Mononuclear cell (primary cell): ENCODE measurements around the gene ADAMTS7. TPM values are rescaled to one million over a fixed set of nuclear protein-coding genes. Genes with fewer than 3 reads are reported as not detected.
"Not testable (repeated sequence)": the region's sequence is repeated elsewhere in the genome, so short reads cannot be mapped to it uniquely, and the experiment has no call there.

ENCODE experiments used
- H3K27me3 ChIP-seq: 2 replicates; pipeline ENCODE4 v1.6.0; 2011; ENCODE audit warnings: low read length, control low read depth; ENCODE audit not compliant: insufficient read depth
- H3K4me1 ChIP-seq: 2 replicates; pipeline ENCODE4 v1.5.1; 2011; ENCODE audit warnings: mild to moderate bottlenecking, low read length, control low read depth; ENCODE audit not compliant: insufficient read depth
- H3K4me3 ChIP-seq: 2 replicates; pipeline ENCODE4 v1.5.1; 2011; ENCODE audit warnings: mild to moderate bottlenecking, low read length, moderate library complexity
- H3K9me3 ChIP-seq: 2 replicates; pipeline ENCODE4 v1.5.1; 2011; ENCODE audit warnings: low read depth, mild to moderate bottlenecking, control low read depth, low read length
- total RNA-seq: library from RNA; depleted of rRNA; stranded (reverse); fragments of >200 nt; gene quantifications from one replicate; pipeline ENCODE4 v1.2.3, GENCODE V29; 2012

Gene ADAMTS7
- total RNA-seq, 1 donor, result not detected

DNA sequence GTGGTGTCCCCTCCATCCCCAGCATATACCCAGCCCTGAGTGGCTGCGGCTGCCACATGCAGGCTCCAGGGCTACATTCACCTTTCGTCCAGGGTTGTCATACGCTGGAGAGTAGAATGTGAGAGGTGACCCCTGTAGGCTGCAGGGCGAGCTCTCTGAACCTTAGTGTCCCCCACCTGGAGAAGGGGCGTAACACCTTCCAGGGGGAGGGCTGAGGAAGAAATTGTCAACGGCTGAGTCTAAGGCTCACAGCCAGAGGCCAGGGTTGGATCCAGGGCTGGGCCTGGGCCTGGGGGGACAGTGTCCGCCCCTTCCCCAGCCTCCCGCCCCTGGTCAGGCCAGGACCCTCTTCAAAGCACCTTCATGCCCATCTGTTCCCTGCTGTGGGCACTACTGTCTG, 53.2 kb downstream of the ADAMTS7 start:
- peaks cover 31% of the 10 kb centered on the region for H3K4me1 ChIP-seq

DNA sequence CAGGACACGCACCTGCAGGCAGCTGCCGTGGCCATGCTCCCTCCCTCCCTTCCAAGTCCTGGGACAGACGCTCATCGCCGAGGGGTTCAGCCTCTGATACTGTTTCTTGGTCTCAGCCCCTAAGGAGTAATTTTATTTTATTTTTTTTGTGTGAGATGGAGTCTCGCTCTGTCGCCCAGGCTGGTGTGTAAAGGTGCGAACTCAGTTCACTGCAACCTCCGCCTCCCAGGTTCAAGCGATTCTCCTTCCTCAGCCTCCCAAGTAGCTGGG, 53.7 kb downstream of the ADAMTS7 start:
- no peak overlapping the region for H3K4me3 ChIP-seq
- H3K4me1 ChIP-seq, result peaks cover 31% of the 10 kb centered on the region
- no peaks in the 10 kb centered on the region for H3K27me3 ChIP-seq
- no peaks in the 10 kb centered on the region for H3K9me3 ChIP-seq

More for the DNA sequence above, 53.2 kb downstream of the ADAMTS7 start:
- not testable (repeated sequence) for H3K9me3 ChIP-seq, H3K4me3 ChIP-seq, H3K27me3 ChIP-seq

DNA sequence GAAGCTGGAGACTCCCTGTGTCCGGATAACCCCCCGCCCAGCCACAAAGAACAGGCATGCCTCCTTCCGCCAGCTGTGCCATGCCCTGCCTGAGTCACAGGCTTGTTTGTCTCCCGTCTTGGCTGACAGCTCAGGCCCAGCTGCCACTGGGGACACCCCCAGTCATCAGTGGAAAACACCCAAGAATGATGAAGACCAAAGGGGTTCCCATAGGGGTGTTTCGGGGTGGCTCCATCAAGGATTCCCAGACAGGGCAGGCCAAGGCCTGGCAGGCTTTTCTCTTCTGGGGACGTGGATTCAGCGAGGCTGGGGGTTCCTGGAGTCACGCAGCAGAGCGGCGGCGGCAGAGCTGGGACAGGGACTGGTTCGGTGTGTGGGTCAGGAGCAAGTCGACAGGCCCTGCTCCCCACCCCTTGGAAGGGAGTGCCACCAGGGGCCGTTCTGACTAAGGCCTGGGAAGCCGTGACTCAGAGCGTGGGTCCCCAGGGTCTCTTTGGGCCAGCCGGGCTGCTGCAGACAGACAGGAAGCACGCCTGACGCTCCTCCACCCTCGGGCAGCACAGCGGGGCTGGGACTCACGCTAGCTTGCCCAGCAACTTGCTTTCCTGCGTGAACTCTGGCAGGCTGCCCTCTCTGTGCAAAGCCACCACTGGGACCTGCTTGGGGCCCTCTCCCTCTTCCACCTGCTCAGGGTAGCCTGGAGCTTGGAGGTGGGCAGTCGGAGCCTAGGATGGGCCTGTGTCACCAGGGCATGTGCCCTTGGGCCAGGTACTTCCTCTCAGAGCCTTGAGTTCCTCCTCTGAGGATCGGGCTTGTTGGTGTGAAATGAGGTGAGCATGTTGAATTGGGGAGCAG, 54.3 kb downstream of the ADAMTS7 start:
- not testable (repeated sequence) for H3K4me3 ChIP-seq, H3K9me3 ChIP-seq, H3K27me3 ChIP-seq
- peaks cover 27% of the 10 kb centered on the region for H3K4me1 ChIP-seq

DNA sequence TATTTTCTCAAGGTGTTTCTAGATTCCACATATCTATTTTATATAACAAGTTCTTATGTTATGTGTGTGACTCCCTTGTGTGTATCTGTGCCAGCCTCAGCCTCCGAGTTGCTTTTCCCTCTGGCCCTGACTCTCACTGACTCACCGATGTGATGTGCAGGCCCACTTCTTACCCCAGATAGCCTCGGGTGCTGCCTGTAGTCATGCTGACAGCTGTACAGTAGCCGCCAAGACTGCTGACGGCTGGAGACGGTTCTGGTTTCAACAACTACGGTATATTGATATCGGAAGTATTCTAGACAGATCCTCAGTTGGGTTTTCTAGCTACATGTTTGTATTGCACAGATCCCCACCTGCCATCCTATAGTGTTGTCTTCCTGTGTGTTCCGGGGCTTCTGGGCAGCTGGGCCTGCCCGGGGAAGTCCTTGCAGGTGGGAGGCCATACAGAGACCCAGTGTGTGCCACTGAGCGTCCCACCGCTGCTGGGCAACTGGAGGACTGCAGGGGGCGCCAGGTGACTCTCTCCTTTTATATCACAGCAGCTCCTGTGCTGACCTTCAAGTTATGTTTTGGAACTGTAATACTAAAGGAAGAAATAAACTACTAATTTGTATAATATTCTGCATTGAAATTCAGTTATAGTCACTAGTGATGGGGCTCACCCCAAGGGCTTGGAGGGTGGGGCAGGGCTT, 55.2 kb downstream of the ADAMTS7 start:
- H3K4me1 ChIP-seq, result peaks cover 21% of the 10 kb centered on the region
- not testable (repeated sequence) for H3K9me3 ChIP-seq, H3K4me3 ChIP-seq, H3K27me3 ChIP-seq

DNA sequence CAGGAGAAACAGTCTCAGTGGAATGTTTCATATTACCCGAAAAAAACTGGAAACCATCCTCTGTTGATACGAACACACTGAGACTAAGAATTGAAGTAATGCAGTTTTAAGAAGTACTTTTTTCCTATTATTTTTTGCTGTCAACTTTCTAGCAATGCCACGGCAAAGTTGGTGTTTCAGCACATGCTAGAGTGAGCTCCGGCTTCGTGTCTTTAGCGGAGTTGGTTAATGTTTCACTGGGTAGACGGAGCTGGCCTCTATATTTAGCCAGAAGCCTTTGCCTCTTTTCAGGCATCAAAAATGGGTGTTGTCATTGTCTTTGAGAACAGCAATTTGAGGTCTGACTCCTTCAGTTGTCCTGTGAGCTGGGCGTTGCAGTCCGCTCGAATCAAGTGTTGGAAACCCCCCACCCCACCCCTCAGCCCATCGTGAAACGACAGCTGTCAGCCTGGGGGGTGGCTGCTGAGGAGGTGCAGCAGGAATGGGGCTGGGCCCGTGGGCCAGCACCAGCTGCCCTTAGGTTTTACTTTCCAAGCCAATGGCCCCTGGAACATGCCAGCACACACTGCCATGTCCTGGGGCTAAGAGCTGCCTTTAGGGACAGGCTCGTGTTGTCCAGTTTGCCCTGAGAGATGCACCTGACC, 56.5 kb downstream of the ADAMTS7 start:
- H3K27me3 ChIP-seq, H3K4me3 ChIP-seq, H3K9me3 ChIP-seq: not testable (repeated sequence)
- peaks cover 20% of the 10 kb centered on the region for H3K4me1 ChIP-seq

DNA sequence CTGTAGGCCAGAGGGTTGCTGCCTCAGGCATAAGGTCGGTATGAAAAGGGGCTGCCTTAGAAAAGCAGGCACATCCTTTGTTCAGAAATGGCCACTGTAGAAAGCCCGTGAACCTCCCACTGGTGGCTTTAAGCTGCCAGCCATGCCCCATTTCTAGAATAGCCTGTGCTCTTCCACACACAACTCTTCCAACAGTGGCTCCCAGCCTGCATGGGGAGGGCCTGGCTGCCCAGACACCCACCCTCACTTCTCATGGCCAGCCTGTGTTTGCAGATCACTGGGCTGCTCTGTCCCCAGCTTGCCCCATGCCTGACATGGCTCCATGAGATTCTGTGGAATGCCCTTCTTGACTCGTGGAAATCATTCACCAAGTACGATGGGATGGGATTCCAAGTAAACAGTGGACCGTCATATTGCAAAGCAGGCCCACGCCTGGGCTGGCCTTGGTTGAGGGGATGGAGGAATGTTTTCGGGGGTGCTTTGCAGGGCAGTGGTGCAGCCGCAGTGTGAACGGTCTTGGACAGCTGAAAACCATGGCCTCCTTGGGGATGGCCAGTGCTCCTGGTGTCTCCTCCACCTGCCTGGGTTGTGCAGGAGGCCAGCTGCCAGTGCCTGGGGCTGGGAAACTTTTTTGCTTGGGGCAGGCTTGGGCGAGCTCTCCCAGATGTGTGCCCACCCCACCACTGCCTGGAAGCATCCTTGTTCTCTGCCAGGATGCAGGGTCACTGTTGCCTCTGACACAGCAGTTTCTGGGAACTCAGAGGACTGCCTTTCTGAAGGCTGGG, 57.3 kb downstream of the ADAMTS7 start:
- peaks cover 19% of the 10 kb centered on the region for H3K4me1 ChIP-seq
- H3K9me3 ChIP-seq, H3K27me3 ChIP-seq, H3K4me3 ChIP-seq: not testable (repeated sequence)

DNA sequence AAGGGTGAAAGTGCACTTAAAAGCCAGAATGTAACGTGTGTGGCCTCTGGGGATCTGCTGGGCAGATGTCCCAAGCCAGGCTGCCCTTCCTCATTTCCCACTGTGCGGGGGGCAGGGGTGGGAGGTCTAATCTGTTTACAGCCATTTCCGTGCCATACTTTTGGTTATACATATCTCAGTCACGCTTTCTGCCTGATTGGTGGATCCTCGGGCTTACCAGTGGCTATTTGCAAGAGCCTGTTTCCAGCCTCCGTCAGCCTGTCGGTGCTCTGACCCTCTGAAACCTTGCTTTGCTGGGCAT, 58.0 kb downstream of the ADAMTS7 start:
- H3K4me3 ChIP-seq, H3K9me3 ChIP-seq, H3K27me3 ChIP-seq: not testable (repeated sequence)
- H3K4me1 ChIP-seq, result peaks cover 17% of the 10 kb centered on the region

DNA sequence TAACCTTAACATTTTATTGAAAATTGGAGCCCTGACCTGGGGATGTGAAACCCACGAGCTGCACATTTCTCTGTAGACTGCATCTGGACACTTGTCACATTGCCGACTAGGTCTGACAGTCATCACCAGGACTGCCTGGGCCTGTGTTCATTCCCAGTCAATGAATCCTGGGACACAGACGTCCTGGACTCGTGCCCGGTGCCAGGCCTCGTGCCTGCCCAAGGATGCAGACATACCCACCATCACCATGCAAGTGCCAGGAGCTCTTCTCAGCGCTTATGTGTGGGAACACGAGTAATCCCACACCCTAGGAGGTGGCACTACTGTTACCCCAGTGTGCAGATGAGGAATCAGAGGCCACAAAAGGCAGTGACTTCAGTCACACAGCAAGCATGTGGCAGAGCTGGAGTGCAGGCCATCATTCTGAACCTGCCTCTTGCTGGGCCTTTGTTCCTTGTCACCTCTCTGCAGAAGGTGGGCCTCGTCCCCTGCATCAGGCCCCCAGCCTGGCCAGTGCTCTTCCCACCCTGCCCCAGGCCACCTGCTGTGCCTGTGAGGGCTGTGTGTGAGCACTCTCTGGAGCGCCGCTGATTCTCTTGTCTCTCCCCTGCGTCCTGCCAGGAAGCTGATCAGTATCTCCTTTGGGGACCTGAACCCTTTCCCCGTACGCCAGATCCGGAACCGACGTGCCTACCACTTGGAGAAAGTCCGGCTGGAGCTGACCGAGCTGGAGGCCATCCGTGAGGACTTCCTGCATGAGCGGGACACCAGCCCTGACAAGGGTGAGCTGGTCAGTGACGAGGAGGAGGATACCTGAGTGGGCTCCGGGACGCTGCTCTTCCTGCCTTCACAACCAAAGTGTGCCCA, 58.5 kb downstream of the ADAMTS7 start:
- H3K4me3 ChIP-seq, result no peak overlapping the region
- no peaks in the 10 kb centered on the region for H3K9me3 ChIP-seq
- peaks cover 16% of the 10 kb centered on the region for H3K4me1 ChIP-seq
- H3K27me3 ChIP-seq, result no peaks in the 10 kb centered on the region

DNA sequence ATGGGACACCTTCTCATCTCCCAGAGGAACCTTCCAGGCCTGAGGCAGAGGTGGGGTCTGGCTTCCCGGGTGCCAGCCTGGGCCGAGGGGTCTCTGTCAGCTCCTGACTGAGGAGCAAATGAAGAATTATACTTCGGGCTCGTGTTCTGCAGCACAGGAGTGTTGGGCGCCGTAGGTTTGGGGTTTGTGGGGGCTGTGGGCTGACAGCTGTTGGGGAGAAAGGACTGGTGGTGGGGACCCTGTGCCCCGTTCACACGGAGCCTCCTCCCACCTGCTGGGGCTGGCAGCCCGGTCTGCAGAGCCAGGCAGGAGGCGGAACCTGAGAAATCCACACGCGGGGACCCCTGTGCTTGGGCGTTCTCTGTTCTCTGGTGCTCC, 59.7 kb downstream of the ADAMTS7 start:
- no peaks in the 10 kb centered on the region for H3K27me3 ChIP-seq
- no peaks in the 10 kb centered on the region for H3K9me3 ChIP-seq
- no peak overlapping the region for H3K4me3 ChIP-seq
- peaks cover 6% of the 10 kb centered on the region for H3K4me1 ChIP-seq

DNA sequence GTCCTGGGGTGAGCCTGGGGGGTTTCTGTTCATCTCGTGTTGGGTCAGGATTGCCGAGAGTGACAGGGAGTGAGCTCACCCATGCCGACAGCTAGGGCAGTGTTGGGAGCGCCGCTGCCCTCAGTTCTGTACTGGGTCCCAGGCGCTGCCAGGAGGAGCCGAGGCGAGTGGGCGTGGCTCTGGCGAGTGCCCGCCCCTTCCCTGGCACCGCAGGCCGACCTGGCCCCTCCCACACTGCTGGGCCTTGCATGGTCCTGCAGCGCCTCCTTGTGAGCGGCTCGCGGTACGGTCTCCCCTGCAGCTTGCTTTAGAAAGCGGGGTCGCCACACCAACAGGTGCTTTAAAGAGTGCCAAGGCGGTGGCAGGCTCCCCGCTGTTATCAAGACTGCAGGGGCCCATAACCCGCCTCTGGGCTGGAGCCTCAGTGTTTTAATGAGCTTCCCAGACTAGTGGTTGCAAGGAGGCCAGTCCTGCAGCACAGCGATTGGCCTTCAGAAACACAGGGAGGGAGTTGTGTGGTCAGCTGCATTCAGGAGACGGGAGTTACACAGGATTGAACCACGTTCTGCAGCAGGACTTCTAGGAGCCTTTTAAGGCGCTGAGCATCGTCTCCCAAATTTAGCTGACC, 60.2 kb downstream of the ADAMTS7 start:
- H3K4me1 ChIP-seq, H3K27me3 ChIP-seq, H3K4me3 ChIP-seq, H3K9me3 ChIP-seq: not testable (repeated sequence)

DNA sequence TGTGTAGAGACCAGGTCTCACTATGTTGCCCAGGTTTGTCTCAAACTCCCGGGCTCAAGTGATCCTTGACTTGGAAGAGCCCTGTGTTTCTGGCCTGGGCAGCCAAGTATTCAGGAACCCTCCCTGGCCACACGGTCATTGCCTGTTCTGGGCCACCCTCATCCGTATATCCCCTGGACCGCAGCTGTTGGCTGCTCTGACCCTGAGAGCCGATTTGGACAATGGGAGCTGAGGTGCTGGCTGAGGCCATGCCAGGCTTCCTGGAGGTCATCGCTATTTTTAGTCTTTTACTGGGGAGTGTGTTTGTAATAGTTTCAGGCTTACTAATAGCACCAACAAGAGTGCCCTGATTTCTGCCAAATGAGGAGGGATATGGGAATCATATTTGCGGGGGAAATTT, 60.7 kb downstream of the ADAMTS7 start:
- Histone ChIP-seq H3K27me3 (no peaks in the 10 kb centered on the region), H3K9me3 (no peaks in the 10 kb centered on the region), H3K4me3 (no peak overlapping the region), H3K4me1 (peaks cover 6% of the 10 kb centered on the region)

DNA sequence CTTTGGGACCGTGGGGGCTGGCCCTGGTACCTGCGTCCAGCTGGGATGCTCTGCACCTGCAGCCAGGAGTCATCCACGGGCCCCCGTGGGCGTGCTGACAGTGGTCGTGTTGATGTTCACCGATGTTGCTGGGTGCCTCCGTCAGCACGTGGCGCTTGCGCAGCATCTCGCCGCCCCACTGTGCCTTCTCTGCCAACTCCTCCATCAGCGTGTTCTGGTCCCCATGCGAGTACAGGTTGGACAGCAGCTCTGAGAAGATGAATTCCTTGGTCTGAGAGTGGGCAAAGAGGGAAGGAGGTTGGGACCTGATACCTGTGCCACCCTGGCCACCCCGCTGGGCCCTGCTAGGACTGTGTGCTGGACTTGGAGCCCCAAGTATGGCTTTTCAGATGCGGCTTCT, 61.4 kb downstream of the ADAMTS7 start:
- no peak overlapping the region for H3K4me3 ChIP-seq

DNA sequence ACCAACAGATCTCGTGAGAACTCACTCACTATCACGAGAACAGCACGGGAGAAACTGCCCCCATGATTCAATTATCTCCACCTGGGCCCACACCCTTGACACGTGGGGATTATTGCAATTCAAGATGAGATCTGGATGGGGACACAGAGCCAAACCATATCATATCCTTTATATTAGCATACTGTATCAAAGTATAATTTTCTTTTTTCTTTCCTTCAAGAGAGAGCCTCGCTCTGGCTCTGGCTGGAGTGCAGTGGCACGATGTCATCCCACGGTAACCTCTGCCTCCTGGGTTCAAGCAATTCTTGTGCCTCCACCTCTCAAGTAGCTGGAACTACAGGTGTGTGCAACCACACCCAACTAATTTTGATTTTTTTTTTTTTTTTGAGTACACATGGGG, 63.4 kb downstream of the ADAMTS7 start:
- not testable (repeated sequence) for H3K4me3 ChIP-seq, H3K4me1 ChIP-seq, H3K9me3 ChIP-seq, H3K27me3 ChIP-seq

More for the DNA sequence above, 61.4 kb downstream of the ADAMTS7 start:
- Histone ChIP-seq H3K27me3 (no peaks in the 10 kb centered on the region), H3K9me3 (no peaks in the 10 kb centered on the region), H3K4me1 (peaks cover 6% of the 10 kb centered on the region)

DNA sequence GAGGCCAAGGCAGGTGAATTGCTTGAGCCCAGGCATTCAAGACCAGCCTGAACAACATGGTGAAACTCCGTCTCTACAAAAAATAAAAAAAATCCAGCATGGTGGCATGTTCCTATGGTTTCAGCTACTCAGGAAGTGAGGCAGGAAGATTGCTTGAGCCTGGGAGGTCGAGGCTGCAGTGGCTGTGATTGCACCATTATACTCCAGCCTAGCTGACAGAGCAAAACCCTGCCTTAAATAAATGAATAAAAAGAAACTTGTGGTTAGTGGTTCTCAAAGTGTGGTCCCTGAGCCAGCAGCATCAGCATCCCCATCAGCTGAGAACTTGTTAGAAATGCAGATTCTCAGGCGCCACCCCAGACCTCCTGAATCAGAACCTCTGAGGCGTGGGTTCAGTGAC, 69.6 kb downstream of the ADAMTS7 start:
- H3K9me3 ChIP-seq, H3K4me1 ChIP-seq, H3K4me3 ChIP-seq, H3K27me3 ChIP-seq: not testable (repeated sequence)
